Measurements from ENCODE around the gene MUC5AC.
"Not testable (repeated sequence)": the region's sequence is repeated elsewhere in the genome, so short reads cannot be mapped to it uniquely, and the experiment has no call there.

Gene MUC5AC

GRCh38 chr11:1153105-1153950 lies 4.4 kb upstream of the MUC5AC start:
- ChIA-PET CTCF (no interaction called here), POLR2A (no interaction called here)
- TF ChIP-seq PKNOX1 (IDR thresholded peaks at IDR 0.05) (no peak), CTBP1 (IDR thresholded peaks at IDR 0.05; ENCODE audit: borderline replicate concordance) (no peak), ARNT (IDR thresholded peaks at IDR 0.05) (no peak), BHLHE40 (IDR thresholded peaks at IDR 0.05; ENCODE audit: borderline replicate concordance) (no peak), SUZ12 (IDR thresholded peaks at IDR 0.05) (no peak), ZNF384 (IDR thresholded peaks at IDR 0.05) (no peak)
- DNase-seq (ENCODE audit: extremely low spot score), result no peak

DNA sequence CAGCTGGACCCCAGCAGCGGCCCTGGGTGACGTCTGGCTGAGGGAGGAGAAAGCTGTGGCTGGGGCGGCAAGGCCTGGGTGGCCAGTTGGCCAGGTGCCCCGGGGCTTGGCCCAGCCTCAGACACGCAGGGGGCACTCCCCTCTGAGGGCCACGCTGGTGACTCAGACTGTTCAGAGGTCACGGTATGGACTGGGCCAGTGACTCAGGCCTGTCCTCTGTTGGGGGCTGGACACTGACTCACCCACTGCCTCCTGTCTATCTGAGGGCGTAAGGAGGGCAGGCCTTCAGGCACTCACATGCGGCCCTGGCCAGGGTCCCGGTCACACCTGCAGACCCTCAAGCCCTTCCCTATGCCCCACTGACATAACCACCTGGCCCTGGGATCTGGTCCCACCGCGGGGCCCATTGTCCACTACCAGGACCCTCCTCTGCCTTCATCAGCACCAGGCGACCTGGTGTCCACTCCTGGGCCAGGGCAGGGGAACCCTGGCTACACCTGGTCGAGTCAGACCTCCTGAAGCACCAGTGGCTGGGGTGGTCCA lies 3.7 kb upstream of the MUC5AC start:
- ChIA-PET CTCF (no interaction called here), POLR2A (no interaction called here)
- DNase-seq (ENCODE audit: extremely low spot score), result no peak
- TF ChIP-seq ARNT (IDR thresholded peaks at IDR 0.05) (no peak), PKNOX1 (IDR thresholded peaks at IDR 0.05) (no peak), ZNF384 (IDR thresholded peaks at IDR 0.05) (no peak), SP1 (IDR thresholded peaks at IDR 0.05) (no peak), CTBP1 (IDR thresholded peaks at IDR 0.05; ENCODE audit: borderline replicate concordance) (no peak), ELF4 (IDR thresholded peaks at IDR 0.05) (no peak)

GRCh38 chr11:1154656-1155055 lies 3.1 kb upstream of the MUC5AC start:
- CTCF ChIA-PET; POLR2A ChIA-PET; DNase-seq (ENCODE audit: extremely low spot score): not testable (repeated sequence)

DNA sequence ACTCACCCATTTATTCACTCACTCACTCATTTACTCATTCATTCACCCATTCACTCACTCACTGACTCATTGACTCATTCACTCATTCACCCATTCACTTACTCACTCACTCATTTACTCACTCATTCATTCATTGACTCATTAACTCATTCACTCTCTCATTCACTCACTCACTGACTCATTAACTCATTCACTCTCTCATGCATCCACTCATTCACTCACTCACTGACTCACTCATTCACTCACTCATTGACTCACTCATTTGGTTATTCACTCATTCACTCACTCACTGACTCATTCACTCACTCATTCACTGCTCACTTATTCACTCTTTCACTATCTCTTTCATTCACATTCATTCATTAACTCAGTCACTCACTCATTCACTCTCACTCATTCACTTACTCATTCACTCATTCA lies 2.5 kb upstream of the MUC5AC start:
- no peak for DNase-seq (ENCODE audit: extremely low spot score)
- POLR2A ChIA-PET, result no interaction called here
- CTCF ChIA-PET, result no interaction called here
- TF ChIP-seq FOXK2 (IDR thresholded peaks at IDR 0.05), result no peak
- no peak for TF ChIP-seq LEF1 (IDR thresholded peaks at IDR 0.05; ENCODE audit: borderline replicate concordance)
- no peak for TF ChIP-seq NFRKB (IDR thresholded peaks at IDR 0.05)
- TF ChIP-seq FOXM1 (IDR thresholded peaks at IDR 0.05; ENCODE audit: borderline replicate concordance), result no peak
- peak; percentile 1; the same call in 1 of the 2 replicates for TF ChIP-seq PKNOX1 (IDR thresholded peaks at IDR 0.05)
- TF ChIP-seq L3MBTL2 (conservative IDR thresholded peaks at IDR 0.05), result no peak

- CTCF ChIA-PET, result no interaction called here
- DNase-seq (ENCODE audit: extremely low spot score), result no peak
- POLR2A ChIA-PET, result no interaction called here
- TF ChIP-seq ELF4 (IDR thresholded peaks at IDR 0.05) (no peak), LEF1 (IDR thresholded peaks at IDR 0.05; ENCODE audit: borderline replicate concordance) (no peak), FOXK2 (IDR thresholded peaks at IDR 0.05) (no peak), CTBP1 (IDR thresholded peaks at IDR 0.05; ENCODE audit: borderline replicate concordance) (no peak), NFRKB (IDR thresholded peaks at IDR 0.05) (no peak), L3MBTL2 (conservative IDR thresholded peaks at IDR 0.05) (no peak), HDGF (IDR thresholded peaks at IDR 0.05; ENCODE audit: borderline replicate concordance) (no peak), FOXA1 (IDR thresholded peaks at IDR 0.05) (no peak), FOXM1 (IDR thresholded peaks at IDR 0.05; ENCODE audit: borderline replicate concordance) (no peak), SP1 (IDR thresholded peaks at IDR 0.05) (no peak), TARDBP (IDR thresholded peaks at IDR 0.05) (no peak), SUZ12 (IDR thresholded peaks at IDR 0.05) (no peak), ARNT (IDR thresholded peaks at IDR 0.05) (no peak), PKNOX1 (IDR thresholded peaks at IDR 0.05) (no peak), BHLHE40 (IDR thresholded peaks at IDR 0.05; ENCODE audit: borderline replicate concordance) (no peak), ZNF384 (IDR thresholded peaks at IDR 0.05) (no peak)
These were observed 1.0 kb upstream of the MUC5AC start for GRCh38 chr11:1156506-1157340.

GRCh38 chr11:1157341-1157644 lies 460 bp upstream of the MUC5AC start:
- TF ChIP-seq FOXM1 (IDR thresholded peaks at IDR 0.05; ENCODE audit: borderline replicate concordance) (no peak), ELF4 (IDR thresholded peaks at IDR 0.05) (no peak), HDGF (IDR thresholded peaks at IDR 0.05; ENCODE audit: borderline replicate concordance) (no peak), BHLHE40 (IDR thresholded peaks at IDR 0.05; ENCODE audit: borderline replicate concordance) (no peak), L3MBTL2 (conservative IDR thresholded peaks at IDR 0.05) (no peak), ZNF384 (IDR thresholded peaks at IDR 0.05) (no peak), ARNT (IDR thresholded peaks at IDR 0.05) (no peak), PKNOX1 (IDR thresholded peaks at IDR 0.05) (no peak), FOXA1 (IDR thresholded peaks at IDR 0.05) (no peak), SP1 (IDR thresholded peaks at IDR 0.05) (no peak), NFRKB (IDR thresholded peaks at IDR 0.05) (no peak), LEF1 (IDR thresholded peaks at IDR 0.05; ENCODE audit: borderline replicate concordance) (no peak), FOXK2 (IDR thresholded peaks at IDR 0.05) (no peak), SUZ12 (IDR thresholded peaks at IDR 0.05) (no peak), TARDBP (IDR thresholded peaks at IDR 0.05) (no peak), CTBP1 (IDR thresholded peaks at IDR 0.05; ENCODE audit: borderline replicate concordance) (no peak)
- CTCF ChIA-PET, result no interaction called here
- no peak for DNase-seq (ENCODE audit: extremely low spot score)
- POLR2A ChIA-PET, result no interaction called here

All from HEK293T (cell line).